Bronchial epithelial cell (primary cell): ENCODE measurements around the gene SEPTIN2. TPM values are rescaled to one million over a fixed set of nuclear protein-coding genes. Genes with fewer than 3 reads are reported as not detected.

Experiments used
- DNase-seq: peaks from one replicate; pipeline ENCODE4 v3.0.0-alpha.2; 2010; ENCODE audit warnings: low read depth
- FAIRE-seq: peaks from 2 replicates; lab custom pipeline; 2011; peaks lifted over from hg19 to GRCh38; lab: Jason Lieb, UNC
- H3K27me3 ChIP-seq: 2 replicates; pipeline ENCODE4 v1.5.1; 2011; ENCODE audit warnings: low read length; ENCODE audit not compliant: control insufficient read depth, insufficient read depth
- H3K36me3 ChIP-seq: 2 replicates; pipeline ENCODE4 v1.5.1; 2011; ENCODE audit warnings: low read length; ENCODE audit not compliant: control insufficient read depth, insufficient read depth
- H3K4me3 ChIP-seq: 2 replicates; pipeline ENCODE4 v1.5.1; 2011; ENCODE audit warnings: mild to moderate bottlenecking, low read depth, low read length, control low read depth
- CTCF ChIP-seq: IDR thresholded peaks from 2 replicates; pipeline ENCODE4 v1.5.1; 2011; ENCODE audit warnings: mild to moderate bottlenecking, moderate library complexity, low read length, control low read depth, inconsistent platforms; ENCODE audit not compliant: insufficient read depth, severe bottlenecking
- total RNA-seq: library from RNA; depleted of rRNA; stranded (reverse); fragments of >200 nt; gene quantifications from 2 replicates; pipeline ENCODE4 v1.2.1, GENCODE V29; 2014

SEPTIN2 gene
- total RNA-seq, 1 donor from 2014 or later, result 181 TPM

- no peak overlapping the region for H3K4me3 ChIP-seq
- DNase-seq (no peak), FAIRE-seq (no peak)
- H3K36me3 ChIP-seq, result peaks cover 2% of the 10 kb centered on the region
- no peak for TF ChIP-seq CTCF
- no peaks in the 10 kb centered on the region for H3K27me3 ChIP-seq
Measured at GRCh38 chr2:241307055-241307454, 8.7 kb upstream of the SEPTIN2 start.

- no peak for FAIRE-seq
- Histone ChIP-seq H3K27me3 (no peaks in the 10 kb centered on the region), H3K36me3 (peaks cover 2% of the 10 kb centered on the region), H3K4me3 (no peak overlapping the region)
- TF ChIP-seq CTCF, result no peak
- no peak for DNase-seq
Measured at GRCh38 chr2:241308267-241308666, 7.5 kb upstream of the SEPTIN2 start.

- H3K4me3 ChIP-seq, result no peak overlapping the region
- DNase-seq (no peak), FAIRE-seq (no peak)
- no peak for TF ChIP-seq CTCF
- H3K27me3 ChIP-seq, result no peaks in the 10 kb centered on the region
- H3K36me3 ChIP-seq, result peaks cover 2% of the 10 kb centered on the region
Measured at GRCh38 chr2:241308832-241309500, 6.8 kb upstream of the SEPTIN2 start.

- FAIRE-seq, result no peak
- peak; percentile 60 for DNase-seq
- Histone ChIP-seq H3K4me3 (no peak overlapping the region), H3K27me3 (no peaks in the 10 kb centered on the region), H3K36me3 (peaks cover 2% of the 10 kb centered on the region)
- TF ChIP-seq CTCF, result no peak
Measured at GRCh38 chr2:241309684-241310117, 6.0 kb upstream of the SEPTIN2 start.

- DNase-seq (no peak), FAIRE-seq (no peak)
- Histone ChIP-seq H3K27me3 (no peaks in the 10 kb centered on the region), H3K4me3 (no peak overlapping the region), H3K36me3 (peaks cover 2% of the 10 kb centered on the region)
- no peak for TF ChIP-seq CTCF
Measured at GRCh38 chr2:241310917-241311566, 4.7 kb upstream of the SEPTIN2 start.
